NCI-H1930 (cell line): Measurements from ENCODE around the gene CD276.
"Not testable (repeated sequence)": the region's sequence is repeated elsewhere in the genome, so short reads cannot be mapped to it uniquely, and the experiment has no call there.

Experiments used
- DNase-seq, 2 experiments: peaks; one replicate each; lab custom pipeline; 2025; lab: John Stamatoyannopoulos, UW

Gene CD276

DNA sequence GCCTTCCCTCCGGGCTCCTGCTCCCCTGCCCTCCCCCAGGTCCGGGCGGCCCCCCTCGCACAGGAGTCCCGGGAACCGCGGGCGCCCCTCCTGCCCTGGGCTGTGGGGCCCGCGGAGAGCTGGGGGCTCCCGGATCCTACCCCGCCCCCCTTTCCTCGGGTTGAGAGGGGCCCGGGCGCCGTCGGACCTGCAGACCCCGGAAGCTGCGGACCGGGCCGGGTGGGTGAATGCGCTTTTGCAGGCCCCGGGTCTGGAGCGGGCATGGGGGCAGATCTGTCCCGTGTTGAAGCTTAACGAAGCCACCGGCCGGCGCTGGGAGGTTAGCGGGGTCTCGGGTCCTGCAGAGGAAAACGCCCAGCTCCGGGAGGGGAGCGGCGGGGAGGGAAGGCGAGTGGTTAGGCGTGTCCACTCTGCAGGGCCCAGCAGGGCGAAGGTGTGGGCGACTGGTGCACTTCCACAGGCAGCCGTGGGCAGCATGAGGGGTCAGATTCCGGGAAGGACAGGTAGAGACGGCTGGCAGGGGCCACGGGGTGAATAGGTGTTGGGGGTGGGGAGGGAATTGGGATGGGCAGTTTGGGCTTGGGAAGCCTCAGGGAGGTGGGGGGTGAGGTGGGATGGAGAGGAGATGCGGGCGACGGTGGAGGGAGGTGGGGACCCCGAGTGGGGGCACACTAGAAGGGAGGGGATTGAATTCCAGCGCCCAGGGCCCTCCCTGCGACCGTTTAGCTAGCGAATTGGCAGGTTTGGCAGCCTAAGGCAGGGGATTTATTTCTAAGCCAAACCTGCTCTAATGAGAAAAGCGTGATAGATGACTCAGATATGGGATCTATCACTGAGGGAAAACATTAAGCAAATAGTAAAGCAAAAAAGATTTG, 635 bp downstream of the CD276 start:
- no peak for DNase-seq

DNA sequence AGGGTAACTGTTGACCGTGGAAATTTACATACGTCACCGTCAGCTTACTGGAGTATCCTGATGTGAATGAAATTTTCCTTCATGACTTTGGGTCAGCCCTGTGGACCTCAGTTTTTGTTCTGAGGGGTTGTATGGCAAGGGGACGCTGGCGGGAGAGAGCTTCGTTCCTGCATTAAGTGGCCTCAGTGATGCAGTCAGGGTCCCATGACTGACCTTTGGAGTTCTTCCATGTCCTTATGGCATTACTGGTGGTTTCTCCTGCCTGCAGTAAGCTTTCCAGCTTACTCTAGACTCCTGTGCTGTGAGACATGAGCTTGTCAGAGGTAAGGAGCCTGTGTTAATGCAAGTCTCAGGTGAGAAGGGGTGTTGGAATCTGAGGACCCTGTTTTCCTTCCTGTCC, 1.8 kb downstream of the CD276 start:
- no peak for DNase-seq

GRCh38 chr15:73686781-73687256, 2.6 kb downstream of the CD276 start:
- no peak for DNase-seq

- DNase-seq, result no peak
Observed at GRCh38 chr15:73687351-73687750, 3.2 kb downstream of the CD276 start.

GRCh38 chr15:73688455-73688854, 4.3 kb downstream of the CD276 start:
- DNase-seq, result no peak

DNA sequence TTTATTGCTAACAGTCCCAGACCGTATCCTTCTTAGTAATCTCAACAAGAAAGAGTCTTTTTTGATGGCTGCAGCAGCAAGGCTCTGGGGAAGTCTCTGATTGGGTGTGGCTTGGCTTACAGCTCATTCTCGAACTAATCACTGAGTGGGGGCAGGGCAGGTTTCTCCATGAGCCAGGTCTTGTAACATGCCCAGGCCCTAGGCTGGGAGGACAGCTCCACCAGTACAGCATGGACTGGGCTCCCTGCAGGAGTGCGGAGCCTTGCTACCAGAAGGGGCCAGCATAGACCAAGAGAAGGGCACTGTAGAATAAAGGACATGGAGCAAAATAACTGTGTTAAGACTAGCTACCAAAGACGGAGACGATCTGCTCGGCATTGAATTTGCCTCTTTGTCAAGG, 7.2 kb downstream of the CD276 start:
- DNase-seq, result no peak

DNA sequence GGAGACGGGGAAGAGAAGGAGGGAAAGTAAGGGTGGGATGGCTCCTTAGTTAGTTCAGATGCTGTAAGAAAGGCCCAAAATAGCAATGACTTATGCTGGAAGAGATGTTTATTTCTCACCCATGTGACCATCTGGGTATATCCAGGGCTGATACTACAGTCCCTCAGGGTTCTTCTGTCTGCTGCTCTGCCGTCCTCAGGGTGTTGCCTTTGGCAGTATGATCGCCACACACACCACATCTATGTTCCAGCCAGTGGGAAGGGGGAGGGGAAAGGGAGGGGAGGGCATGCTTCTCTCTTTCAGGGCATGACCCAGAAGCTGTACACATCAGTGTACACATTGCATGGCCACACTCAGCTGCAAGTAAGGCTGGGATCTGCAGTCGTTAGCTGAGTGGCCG, 10.2 kb downstream of the CD276 start:
- DNase-seq, result no peak

DNA sequence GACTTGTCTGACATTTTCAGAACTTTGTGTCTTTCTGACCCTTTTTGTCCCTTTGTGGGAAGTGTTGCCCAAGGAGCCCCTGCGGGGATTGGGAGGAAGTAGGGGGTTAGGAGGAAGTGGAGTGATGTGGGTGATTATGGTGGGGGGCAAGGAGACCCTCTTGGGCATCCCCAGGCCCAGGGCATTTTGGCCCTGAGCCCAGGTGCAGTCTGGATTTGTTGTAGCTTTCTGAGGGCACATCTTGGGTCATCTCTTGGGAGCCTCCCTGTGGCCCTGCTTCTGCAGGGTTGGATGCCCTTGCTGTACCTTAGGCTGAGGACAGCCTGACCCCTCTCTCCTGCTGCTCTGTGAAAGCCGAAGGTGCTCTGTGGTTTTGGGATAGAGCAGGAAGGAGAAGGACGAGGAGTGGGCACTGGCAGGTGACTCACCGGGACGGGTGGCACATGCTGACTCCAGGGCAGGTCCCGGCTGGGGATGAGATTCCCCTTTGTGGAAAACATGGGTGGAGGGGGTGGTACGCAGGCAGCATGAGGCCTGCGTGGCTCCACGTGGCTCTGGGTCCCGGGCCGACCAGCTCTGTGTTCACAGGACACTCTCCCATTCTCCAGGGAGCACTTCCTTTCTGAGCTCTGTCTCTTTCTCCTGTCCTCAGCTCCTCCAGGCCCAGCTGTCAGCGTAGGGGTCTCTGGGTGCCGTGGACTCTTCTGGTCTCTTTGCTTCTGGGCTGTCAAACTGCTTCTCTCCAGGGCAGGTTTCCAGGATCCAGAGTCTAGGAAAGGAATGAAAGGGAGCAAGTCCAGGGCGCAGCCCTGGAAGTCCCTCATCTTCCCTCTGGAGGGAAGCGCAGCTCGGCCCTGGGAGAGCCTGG, 11.8 kb downstream of the CD276 start:
- DNase-seq, result no peak

- DNase-seq, result no peak
Observed at GRCh38 chr15:73696641-73697001, 12.4 kb downstream of the CD276 start.

- DNase-seq, result no peak
Observed at GRCh38 chr15:73697033-73697467, 12.9 kb downstream of the CD276 start.

GRCh38 chr15:73699249-73700040, 15.3 kb downstream of the CD276 start:
- DNase-seq, result no peak

- DNase-seq, result peak in 1 of 2 experiments; percentile 61
Observed at GRCh38 chr15:73700041-73700842, 16.1 kb downstream of the CD276 start.

GRCh38 chr15:73702311-73703239, 18.4 kb downstream of the CD276 start:
- DNase-seq, result not testable (repeated sequence)

DNA sequence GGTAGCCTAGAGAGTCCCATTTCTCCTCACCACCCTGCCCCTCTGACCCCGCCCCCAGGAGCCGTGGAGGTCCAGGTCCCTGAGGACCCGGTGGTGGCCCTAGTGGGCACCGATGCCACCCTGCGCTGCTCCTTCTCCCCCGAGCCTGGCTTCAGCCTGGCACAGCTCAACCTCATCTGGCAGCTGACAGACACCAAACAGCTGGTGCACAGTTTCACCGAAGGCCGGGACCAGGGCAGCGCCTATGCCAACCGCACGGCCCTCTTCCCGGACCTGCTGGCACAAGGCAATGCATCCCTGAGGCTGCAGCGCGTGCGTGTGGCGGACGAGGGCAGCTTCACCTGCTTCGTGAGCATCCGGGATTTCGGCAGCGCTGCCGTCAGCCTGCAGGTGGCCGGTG, 19.4 kb downstream of the CD276 start:
- not testable (repeated sequence) for DNase-seq

DNA sequence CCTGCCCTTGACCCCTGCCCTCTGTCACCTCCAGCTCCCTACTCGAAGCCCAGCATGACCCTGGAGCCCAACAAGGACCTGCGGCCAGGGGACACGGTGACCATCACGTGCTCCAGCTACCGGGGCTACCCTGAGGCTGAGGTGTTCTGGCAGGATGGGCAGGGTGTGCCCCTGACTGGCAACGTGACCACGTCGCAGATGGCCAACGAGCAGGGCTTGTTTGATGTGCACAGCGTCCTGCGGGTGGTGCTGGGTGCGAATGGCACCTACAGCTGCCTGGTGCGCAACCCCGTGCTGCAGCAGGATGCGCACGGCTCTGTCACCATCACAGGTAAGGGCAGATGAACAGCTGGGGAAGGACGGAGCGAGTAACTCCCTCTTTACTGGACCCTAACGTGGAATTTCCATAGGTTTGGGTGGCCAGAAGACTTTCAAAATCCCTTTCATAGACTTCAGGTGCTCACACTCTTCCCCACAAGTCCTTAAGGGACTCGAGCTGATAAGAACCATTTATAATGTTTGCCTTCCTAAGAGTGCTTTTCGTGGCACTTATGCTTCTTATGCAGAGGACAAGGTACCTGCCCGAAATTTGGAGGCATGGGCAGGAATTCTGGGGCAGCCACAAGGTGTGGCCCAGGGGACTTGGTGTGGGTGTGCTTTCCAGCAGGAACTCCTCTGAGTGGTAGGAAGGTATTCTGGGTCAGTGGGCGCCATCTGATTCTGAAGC, 20.1 kb downstream of the CD276 start:
- DNase-seq, result not testable (repeated sequence)

DNA sequence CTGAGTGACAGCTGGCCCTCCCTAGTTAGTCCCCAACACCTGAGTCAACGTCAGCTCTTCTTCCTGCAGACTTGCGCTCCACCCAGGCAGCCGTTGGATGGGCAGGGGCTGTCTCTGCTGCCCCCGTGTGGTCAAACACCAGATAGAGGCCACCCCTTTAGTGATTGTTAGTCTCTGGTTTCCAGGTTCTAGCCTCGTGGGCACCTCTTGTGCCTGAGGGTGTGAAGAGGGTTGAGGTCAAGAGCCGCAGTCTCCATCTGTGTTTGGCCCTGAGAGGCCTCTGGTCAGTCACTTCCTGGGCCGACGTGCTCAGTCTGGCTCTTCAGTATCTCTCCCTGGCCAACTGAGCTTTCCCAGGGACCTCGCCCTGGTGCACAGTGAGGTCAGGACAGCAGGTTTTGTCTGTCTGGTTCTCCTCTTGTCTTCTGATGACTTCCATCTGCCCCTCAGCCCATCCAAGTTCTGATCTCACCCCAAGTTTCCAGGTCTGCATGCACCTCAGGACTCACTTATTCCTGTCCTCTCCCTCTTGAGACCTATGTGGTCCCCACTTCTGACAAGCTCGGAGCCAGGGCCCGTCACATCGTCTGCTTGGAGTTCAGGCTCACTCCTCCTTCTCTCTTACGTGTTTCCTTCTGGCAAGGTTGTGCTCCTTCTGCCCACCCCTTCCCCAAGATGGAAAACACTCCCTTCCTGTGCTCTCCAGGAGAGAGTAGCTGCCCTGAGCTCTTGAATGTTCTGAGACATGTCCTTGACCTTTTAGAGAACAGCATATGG, 20.9 kb downstream of the CD276 start:
- peak; percentile 3 to 5 for DNase-seq

DNA sequence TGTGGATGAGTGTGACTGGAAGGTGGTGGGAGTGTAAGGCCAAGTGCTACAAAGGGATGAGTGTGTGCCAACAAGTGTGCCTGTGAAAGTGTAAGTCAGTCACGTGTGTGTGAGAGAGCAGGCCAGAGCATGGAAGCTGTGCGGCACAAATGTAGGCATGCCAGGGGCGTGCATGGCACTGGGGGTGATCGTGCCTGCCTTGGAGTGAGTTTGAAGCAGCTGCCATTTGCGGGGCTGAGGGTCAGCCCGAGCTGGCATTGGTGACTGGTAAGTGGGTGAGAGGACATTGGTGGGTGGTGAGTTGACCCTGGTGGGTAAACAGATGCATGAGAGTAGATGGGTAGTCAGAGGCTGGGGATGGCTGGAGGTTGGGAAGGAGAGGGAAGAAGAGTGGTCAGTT, 24.5 kb downstream of the CD276 start:
- DNase-seq, result no peak

- no peak for DNase-seq
Observed at GRCh38 chr15:73709241-73709640, 25.1 kb downstream of the CD276 start.

GRCh38 chr15:73709686-73710085, 25.5 kb downstream of the CD276 start:
- no peak for DNase-seq
